Measurements from ENCODE around the gene TESK2. TPM values are rescaled to one million over a fixed set of nuclear protein-coding genes. Genes with fewer than 3 reads are reported as not detected.
A peak's percentile ranks its signal among the peaks of the same experiment; 100 is the strongest.
"Not testable (repeated sequence)": the region's sequence is repeated elsewhere in the genome, so short reads cannot be mapped to it uniquely, and the experiment has no call there.

Gene TESK2
- total RNA-seq, 1 donor, result 2.2 TPM

DNA sequence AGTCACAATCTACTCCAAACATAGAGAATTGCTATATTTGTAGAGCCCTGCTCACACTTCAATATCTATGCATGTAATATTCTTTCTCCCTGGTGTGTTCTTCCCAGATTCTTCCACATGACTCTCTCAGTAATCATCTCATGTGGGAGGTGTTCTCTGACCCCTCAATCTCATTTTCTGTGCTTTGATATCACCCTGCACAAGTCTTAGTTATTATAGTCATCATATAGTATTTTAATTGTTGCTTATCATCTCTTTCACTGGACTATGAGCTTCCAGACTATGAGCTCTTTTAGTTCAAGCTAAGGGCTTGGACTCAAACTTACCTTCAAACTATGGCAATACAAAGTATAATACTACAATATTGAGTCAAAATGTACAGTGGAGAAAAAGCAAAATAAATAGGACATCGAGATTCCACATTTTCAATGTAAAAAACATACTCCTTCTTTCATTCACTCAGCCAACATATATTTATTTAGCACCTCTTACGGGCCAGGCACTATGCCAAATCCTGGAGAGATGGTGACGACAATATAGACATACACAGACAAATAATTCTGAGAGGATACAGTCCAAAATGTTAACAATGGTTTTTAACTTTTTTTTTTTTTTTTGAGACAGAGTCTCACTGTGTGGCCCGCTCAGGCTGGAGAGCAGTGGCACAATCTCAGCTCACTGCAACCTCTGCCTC is 12.7 kb downstream of the TESK2 start:
- no peak for DNase-seq (ENCODE audit: low read depth)
- H3K4me3 ChIP-seq (ENCODE audit: low read depth, low read length), result no peak overlapping the region
- TF ChIP-seq, protein P1, sequence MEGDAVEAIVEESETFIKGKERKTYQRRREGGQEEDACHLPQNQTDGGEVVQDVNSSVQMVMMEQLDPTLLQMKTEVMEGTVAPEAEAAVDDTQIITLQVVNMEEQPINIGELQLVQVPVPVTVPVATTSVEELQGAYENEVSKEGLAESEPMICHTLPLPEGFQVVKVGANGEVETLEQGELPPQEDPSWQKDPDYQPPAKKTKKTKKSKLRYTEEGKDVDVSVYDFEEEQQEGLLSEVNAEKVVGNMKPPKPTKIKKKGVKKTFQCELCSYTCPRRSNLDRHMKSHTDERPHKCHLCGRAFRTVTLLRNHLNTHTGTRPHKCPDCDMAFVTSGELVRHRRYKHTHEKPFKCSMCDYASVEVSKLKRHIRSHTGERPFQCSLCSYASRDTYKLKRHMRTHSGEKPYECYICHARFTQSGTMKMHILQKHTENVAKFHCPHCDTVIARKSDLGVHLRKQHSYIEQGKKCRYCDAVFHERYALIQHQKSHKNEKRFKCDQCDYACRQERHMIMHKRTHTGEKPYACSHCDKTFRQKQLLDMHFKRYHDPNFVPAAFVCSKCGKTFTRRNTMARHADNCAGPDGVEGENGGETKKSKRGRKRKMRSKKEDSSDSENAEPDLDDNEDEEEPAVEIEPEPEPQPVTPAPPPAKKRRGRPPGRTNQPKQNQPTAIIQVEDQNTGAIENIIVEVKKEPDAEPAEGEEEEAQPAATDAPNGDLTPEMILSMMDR (IDR thresholded peaks at IDR 0.05; ENCODE audit: insufficient read depth, low read depth, low read length), result no peak

DNA sequence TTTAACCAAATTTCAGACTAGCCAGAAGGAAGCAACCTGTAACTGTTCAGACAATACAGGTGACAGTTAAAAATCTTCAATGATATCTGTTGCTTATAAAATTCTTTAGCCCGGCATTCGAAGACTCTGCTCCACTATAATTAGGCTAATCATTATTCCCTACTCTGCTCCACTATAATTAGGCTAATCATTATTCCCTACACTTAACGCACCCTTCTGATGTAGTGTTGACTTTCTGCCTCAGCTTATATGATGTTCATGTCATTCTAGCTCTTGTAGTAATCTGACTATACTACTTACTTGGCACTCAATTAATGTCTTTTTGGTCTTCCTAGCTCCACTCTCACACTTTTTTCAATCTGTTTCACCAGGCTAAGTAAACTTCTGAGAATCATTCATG is 13.3 kb downstream of the TESK2 start:
- H3K4me3 ChIP-seq (ENCODE audit: low read depth, low read length), result no peak overlapping the region
- TF ChIP-seq, protein P1 (IDR thresholded peaks at IDR 0.05; ENCODE audit: insufficient read depth, low read depth, low read length), result no peak
- DNase-seq (ENCODE audit: low read depth), result no peak

DNA sequence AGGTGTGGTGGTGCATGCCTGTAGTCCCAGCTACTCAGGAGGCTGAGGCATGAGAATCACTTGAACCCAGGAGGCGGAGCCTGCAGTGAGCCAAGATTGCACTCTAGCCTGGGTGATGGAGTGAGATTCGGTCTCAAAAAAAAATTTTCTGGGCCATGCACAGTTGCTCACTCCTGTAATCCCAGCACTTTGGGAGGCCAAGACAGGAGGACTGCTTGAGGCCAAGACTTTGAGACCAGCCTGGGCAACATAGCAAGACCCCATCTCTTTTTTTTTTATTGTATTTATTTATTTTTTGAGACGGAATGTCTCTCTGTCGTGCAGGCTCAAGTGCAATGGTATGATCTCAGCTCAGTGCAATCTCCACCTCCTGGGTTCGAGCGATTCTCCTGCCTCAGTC is 16.8 kb downstream of the TESK2 start:
- not testable (repeated sequence) for DNase-seq (ENCODE audit: low read depth); H3K4me3 ChIP-seq (ENCODE audit: low read depth, low read length)

DNA sequence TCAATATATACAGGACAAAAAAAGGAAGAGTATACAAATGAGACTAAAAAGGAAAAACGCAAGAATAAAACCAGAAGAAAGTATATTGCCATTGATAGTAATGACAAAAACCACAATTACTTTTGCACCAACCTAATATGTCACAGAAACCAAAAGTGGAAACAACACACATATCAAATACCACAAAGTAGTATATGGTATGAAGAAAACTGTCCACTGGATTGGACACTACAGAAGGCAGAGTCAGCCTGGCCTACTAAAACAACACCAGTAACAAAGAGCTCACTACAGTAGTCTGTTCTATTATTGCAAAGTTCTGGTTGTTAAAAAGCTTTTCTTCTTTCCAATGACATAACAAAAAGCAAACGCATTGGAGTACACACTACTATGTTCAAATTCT is 17.7 kb downstream of the TESK2 start:
- no peak overlapping the region for H3K4me3 ChIP-seq (ENCODE audit: low read depth, low read length)
- TF ChIP-seq, protein P1 (IDR thresholded peaks at IDR 0.05; ENCODE audit: insufficient read depth, low read depth, low read length), result no peak
- no peak for DNase-seq (ENCODE audit: low read depth)

DNA sequence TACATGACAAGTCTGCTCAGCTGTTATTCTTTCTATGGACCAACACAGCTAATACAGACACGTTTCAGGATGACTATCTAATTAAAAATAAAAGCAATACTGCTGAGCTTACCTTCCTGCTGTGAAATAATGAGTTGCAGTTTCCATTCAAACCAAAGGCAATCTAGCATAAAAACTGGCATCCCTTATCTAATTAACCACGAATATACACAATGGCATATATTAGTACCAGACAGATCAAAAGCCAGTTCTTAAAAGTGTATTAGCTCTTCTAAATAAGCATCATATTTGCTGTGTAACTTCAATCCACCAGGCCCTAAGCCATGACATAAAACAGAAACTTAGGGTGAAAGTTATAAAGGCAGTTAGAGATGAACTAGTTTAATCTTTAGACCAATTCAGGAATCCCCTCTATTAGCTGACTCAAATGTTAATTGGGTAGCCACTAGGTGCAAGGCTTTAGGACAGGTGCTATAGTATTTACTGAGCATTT is 20.6 kb downstream of the TESK2 start:
- H3K4me3 ChIP-seq (ENCODE audit: low read depth, low read length), result no peak overlapping the region
- TF ChIP-seq, protein P1 (IDR thresholded peaks at IDR 0.05; ENCODE audit: insufficient read depth, low read depth, low read length), result no peak
- DNase-seq (ENCODE audit: low read depth), result no peak

DNA sequence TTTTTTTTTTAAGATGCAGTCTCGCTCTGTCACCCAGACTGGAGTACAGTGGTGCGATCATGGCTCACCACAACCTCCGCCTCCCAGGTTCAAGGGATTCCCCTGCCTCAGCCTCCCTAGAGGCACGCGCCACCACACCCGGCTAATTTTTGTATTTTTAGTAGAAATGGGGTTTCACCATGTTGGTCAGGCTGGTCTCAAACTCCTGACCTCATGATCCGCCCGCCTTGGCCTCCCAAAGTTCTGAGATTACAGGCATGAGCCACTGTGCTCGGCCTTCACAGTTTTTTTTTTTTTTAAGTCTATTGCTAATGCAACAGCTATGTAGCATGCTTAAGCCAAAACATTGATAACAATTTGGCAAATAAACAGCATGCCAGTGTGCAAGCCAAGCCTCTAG is 23.6 kb downstream of the TESK2 start:
- H3K4me3 ChIP-seq (ENCODE audit: low read depth, low read length), result not testable (repeated sequence)
- DNase-seq (ENCODE audit: low read depth), result peak; percentile 13

DNA sequence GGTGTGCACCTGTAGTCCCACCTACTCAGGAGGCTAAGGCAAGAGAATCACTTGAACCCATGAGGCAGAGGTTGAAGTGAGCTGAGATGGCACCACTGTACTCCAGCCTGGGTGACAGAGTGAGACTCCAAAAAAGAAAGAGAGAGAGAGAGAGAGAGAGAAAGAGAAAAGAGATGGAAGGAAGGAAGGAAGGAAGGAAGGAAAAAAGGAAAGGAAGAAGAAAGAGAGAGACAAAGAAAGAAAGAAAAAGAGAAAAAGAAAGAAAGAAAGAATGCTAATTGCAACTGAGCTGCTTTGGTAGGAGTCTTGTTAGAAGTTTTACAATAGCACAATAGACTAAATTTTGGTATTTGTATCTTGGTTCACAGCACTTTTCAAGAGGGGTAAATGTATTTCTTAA is 25.7 kb downstream of the TESK2 start:
- DNase-seq (ENCODE audit: low read depth), result no peak
- no peak overlapping the region for H3K4me3 ChIP-seq (ENCODE audit: low read depth, low read length)
- TF ChIP-seq, protein P1 (IDR thresholded peaks at IDR 0.05; ENCODE audit: insufficient read depth, low read depth, low read length), result no peak

DNA sequence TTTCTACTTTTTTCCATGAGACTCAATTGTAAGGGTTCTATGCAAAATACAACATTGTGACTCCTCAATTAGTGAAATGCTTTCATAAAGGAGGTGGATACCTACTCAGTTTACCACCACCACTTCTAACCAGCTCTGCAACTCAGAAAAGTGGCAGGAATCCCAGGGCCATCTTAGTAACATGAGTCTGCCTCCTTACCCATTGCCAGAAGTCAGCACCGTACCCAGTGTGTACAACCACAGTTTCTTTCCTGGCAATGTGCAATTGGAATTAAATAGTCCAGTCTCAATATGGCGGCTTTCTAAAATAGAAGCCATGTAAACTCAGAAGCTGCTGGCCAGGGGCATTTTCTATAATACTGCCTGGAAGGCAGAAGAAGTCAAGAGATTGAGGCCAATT is 32.1 kb downstream of the TESK2 start:
- H3K4me3 ChIP-seq (ENCODE audit: low read depth, low read length), result no peak overlapping the region
- TF ChIP-seq, protein P1 (IDR thresholded peaks at IDR 0.05; ENCODE audit: insufficient read depth, low read depth, low read length), result no peak
- no peak for DNase-seq (ENCODE audit: low read depth)
